ENCODE data around the gene MIOS.

DNA sequence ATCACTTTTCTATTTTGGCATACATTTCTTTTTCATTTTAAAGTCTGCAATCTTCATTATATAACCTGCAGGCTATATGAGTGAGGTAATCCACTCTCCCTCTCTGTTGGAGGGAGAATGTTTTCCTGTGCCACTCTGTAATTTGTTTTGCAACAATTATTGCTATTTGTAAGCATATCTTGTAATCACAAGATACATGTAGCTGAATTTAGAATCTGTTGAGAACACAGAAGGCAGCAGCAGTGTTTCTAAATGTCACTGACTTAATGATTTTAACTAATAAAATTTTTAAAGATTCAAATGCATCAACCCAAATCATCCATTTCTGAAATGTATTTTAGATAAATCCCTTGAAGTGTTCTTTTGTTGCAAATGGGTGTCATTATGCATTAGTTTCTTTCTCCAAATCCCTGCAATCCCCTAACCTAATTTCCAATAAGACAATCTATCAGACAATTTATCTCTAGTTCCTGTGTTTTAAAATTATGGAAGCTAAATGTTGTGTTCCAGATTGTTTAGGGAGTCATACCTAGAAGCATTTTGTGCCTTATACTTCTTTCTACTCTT is 54.0 kb downstream of the MIOS start:
- TF ChIP-seq CTCF (IDR thresholded peaks at IDR 0.05 in 4 of 5, conservative IDR thresholded peaks at IDR 0.05 in 1 of 5) (no peak), POLR2A (IDR thresholded peaks at IDR 0.05) (no peak)

All from gastrocnemius medialis (tissue), 4 donors.